ENCODE data around the gene SNTA1.

GRCh38 chr20:33437141-33437911 lies 6.2 kb downstream of the SNTA1 start:
- TF ChIP-seq CTCF (IDR thresholded peaks at IDR 0.05) (no peak), POLR2A (IDR thresholded peaks at IDR 0.05) (no peak)

Data from Peyer's patch (tissue), 4 donors.